Kidney (tissue), 14 donors: ENCODE measurements around the gene AEBP1. TPM values are rescaled to one million over a fixed set of nuclear protein-coding genes. Genes with fewer than 3 reads are reported as not detected.

Source experiments
- DNase-seq, 5 donors: peaks; one replicate each; pipeline ENCODE4 v3.0.0-alpha.2; 2013 to 2020
- FAIRE-seq: peaks from 2 replicates; lab custom pipeline; 2012; peaks lifted over from hg19 to GRCh38; lab: Jason Lieb, UNC
- H3K27ac ChIP-seq, 2 donors: one replicate each; pipeline ENCODE4 v1.7.0; 2013; ENCODE audit warnings: low read depth in 2 of 2, low read length in 2 of 2, inconsistent platforms in 1 of 2
- H3K27me3 ChIP-seq: one replicate; pipeline ENCODE4 v1.7.1; 2013; ENCODE audit warnings: low read length, inconsistent platforms; ENCODE audit not compliant: control insufficient read depth, insufficient read depth
- H3K36me3 ChIP-seq, 3 donors: one replicate each; pipeline versions ENCODE4 v1.7.0 to v1.7.1; 2013; ENCODE audit warnings: low read length in 3 of 3, control low read depth in 1 of 3, inconsistent platforms in 1 of 3; ENCODE audit not compliant: insufficient read depth in 3 of 3, control insufficient read depth in 2 of 3
- H3K4me1 ChIP-seq, 3 donors: one replicate each; pipeline versions ENCODE4 v1.7.0 to v1.7.1; 2013; ENCODE audit warnings: low read length in 3 of 3, inconsistent platforms in 1 of 3, low read depth in 1 of 3; ENCODE audit not compliant: control insufficient read depth in 2 of 3, insufficient read depth in 2 of 3
- H3K4me3 ChIP-seq, 3 donors: one replicate each; pipeline versions ENCODE4 v1.7.0 to v1.8.1; 2013; ENCODE audit warnings: low read length in 3 of 3, control low read depth in 1 of 3, inconsistent platforms in 1 of 3
- H3K9ac ChIP-seq, 3 donors: one replicate each; pipeline versions ENCODE4 v1.7.0 to v1.7.1; 2013; ENCODE audit warnings: low read length in 3 of 3, control low read depth in 1 of 3, inconsistent platforms in 1 of 3
- H3K9me3 ChIP-seq, 3 donors: one replicate each; pipeline versions ENCODE4 v1.7.0 to v1.7.1; 2013; ENCODE audit warnings: low read length in 3 of 3, control low read depth in 1 of 3, inconsistent platforms in 1 of 3; ENCODE audit not compliant: control insufficient read depth in 2 of 3, insufficient read depth in 1 of 3
- intact Hi-C: fragments of 100-400 bp; cut with DNase I; formaldehyde crosslinking; loops from one replicate; pipeline ENCODE4 v1.11.1; 2022
- polyA plus RNA-seq: library from polyadenylated mRNA; stranded (reverse); fragments of 350-450 nt; fragmentation: Illumina TruSeq; extraction: RNeasy Lipid Tissue Mini Kit (QIAGEN cat#74804); gene quantifications from one replicate; pipeline ENCODE4 v1.2.3, GENCODE V29; 2014; ENCODE audit warnings: low read depth, low replicate concordance; ENCODE audit not compliant: insufficient read depth
- total RNA-seq: library from RNA; stranded (reverse); fragmentation: NEBNext Ultra II Directional; extraction: Animal tissue kit (Norgen Biotek cat#: 25700); gene quantifications from one replicate; pipeline ENCODE4 v1.2.1, GENCODE V29; 2021
- TF ChIP-seq, protein P1 (sequence below): IDR thresholded peaks from 3 replicates; pipeline ENCODE4 v1.5.1; 2012; ENCODE audit warnings: mild to moderate bottlenecking, moderate library complexity, borderline replicate concordance; ENCODE audit not compliant: insufficient read depth; ENCODE audit errors: extremely low read depth
- donor health status: control.
- donor health status: control.
- donor health status: control.
- donor health status: control.
- donor health status: control.
- donor health status: DM: yes; HTN: yes; CAD: no.
- donor health status: Normal renal cell carcinoma (clear cell type).

The AEBP1 gene
- total and polyA plus RNA-seq, 2 donors from 2014 or later = 89.4 to 164 TPM

DNA sequence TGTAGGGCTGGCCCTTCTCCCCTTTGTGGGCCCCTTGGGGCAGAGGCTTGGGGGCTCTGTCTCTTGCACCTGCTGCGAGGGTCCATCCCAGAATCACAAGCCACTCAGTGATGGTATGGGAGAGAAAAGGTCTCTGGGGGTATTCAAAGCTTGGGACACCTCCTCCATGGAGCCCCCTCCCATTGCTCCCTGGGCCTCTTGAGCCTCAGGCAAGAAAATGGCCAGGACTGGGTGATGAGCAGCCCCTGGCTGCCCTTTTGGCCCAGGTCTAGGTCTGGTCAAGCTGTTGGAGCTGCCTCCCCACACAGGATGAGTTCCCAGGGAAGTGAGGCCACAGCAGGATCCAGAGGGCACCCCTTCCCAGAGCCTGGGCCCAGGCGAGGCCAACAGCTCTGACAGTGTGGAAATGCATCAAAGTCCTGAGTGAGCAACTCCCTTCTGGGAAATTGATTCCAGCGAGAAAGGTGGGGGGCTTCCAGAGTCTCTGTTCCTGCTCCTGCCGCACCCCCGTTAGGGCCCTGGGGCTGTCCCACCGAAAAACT, 40.4 kb downstream of the AEBP1 start:
- Histone ChIP-seq H3K9ac (no peak overlapping the region), H3K4me1 (peaks cover 0 to 4% (median 0%) of the 10 kb centered on the region in 3 donors), H3K9me3 (no peaks in the 10 kb centered on the region), H3K27ac (no peak overlapping the region), H3K4me3 (no peak overlapping the region), H3K36me3 (no peaks in the 10 kb centered on the region), H3K27me3 (no peaks in the 10 kb centered on the region)
- peak in 1 of 5 donors; percentile 46 for DNase-seq
- no peak for FAIRE-seq
- intact Hi-C loops = no loop called here
- TF ChIP-seq, protein P1, sequence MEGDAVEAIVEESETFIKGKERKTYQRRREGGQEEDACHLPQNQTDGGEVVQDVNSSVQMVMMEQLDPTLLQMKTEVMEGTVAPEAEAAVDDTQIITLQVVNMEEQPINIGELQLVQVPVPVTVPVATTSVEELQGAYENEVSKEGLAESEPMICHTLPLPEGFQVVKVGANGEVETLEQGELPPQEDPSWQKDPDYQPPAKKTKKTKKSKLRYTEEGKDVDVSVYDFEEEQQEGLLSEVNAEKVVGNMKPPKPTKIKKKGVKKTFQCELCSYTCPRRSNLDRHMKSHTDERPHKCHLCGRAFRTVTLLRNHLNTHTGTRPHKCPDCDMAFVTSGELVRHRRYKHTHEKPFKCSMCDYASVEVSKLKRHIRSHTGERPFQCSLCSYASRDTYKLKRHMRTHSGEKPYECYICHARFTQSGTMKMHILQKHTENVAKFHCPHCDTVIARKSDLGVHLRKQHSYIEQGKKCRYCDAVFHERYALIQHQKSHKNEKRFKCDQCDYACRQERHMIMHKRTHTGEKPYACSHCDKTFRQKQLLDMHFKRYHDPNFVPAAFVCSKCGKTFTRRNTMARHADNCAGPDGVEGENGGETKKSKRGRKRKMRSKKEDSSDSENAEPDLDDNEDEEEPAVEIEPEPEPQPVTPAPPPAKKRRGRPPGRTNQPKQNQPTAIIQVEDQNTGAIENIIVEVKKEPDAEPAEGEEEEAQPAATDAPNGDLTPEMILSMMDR = no peak

DNA sequence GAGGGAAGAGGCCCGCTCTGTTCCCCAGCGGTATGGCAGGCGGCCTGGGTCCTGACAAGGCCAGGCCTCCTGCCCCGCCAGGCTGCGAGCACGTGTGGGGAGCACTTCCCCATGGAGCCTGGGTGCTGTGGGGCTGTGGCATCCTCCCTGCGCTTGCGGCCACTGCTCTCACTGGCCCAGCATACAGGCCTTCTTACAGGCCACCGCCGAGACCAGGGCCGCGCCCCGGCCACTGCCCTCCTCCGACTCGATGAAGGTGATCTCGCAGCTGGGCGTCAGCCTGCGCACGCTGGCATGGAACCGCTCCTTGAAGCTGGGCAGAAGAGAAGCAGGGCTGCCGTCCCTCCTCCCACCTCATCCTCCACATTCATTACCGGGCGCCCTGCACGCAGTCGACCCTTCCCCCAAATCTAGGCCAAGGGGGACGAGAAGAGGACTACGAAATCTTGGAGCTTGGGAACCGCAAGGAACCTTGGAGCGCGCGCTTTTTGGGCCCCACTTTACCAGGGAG, 40.9 kb downstream of the AEBP1 start:
- Histone ChIP-seq H3K4me3 (peak overlapping the region in 1 of 3 donors; percentile 47), H3K27me3 (no peaks in the 10 kb centered on the region), H3K36me3 (no peaks in the 10 kb centered on the region), H3K4me1 (peaks cover 0 to 4% (median 0%) of the 10 kb centered on the region in 3 donors), H3K9me3 (no peaks in the 10 kb centered on the region), H3K9ac (no peak overlapping the region), H3K27ac (no peak overlapping the region)
- intact Hi-C loops = no loop called here
- FAIRE-seq (no peak), DNase-seq (peak in 1 of 5 donors; percentile 79)
- TF ChIP-seq, protein P1 = no peak

DNA sequence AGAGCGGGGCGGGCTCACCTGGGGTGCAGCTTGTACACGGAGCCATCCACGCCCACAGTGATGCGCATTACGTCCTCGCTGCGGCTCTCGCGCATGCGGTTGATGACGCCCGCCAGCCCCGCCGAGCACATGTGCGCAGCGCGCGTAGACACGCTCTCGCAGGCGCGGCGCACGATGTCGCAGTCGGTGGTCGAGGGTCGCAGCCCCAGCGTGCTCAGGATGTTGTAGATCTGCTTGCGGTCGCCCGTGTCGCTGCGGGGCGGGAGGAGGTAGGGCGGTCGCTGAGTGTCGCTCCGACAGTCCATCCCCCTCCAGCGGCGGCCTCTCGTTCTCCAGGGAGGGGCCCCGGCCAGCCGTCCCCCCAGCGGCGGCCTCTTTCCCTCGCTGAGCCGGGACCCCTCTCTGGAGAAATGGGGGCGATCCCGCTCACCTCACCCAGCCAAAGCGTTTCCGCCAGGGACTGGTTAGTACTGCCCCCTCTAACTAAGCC, 41.4 kb downstream of the AEBP1 start:
- DNase-seq (peak in 4 of 5 donors; percentile 38 to 73 (median 62)), FAIRE-seq (no peak)
- H3K27me3 ChIP-seq = no peaks in the 10 kb centered on the region
- peak overlapping the region in 2 of 3 donors; percentile 33 to 47 for H3K4me3 ChIP-seq
- no peak overlapping the region for H3K9ac ChIP-seq
- intact Hi-C loops = no loop called here
- no peak overlapping the region for H3K27ac ChIP-seq
- H3K9me3 ChIP-seq = no peaks in the 10 kb centered on the region
- TF ChIP-seq, protein P1 = no peak
- no peaks in the 10 kb centered on the region for H3K36me3 ChIP-seq
- peaks cover 0 to 4% (median 0%) of the 10 kb centered on the region in 3 donors for H3K4me1 ChIP-seq
